Measurements from ENCODE around the gene KCNQ1. TPM values are rescaled to one million over a fixed set of nuclear protein-coding genes. Genes with fewer than 3 reads are reported as not detected.
"Not testable (repeated sequence)": the region's sequence is repeated elsewhere in the genome, so short reads cannot be mapped to it uniquely, and the experiment has no call there.

KCNQ1 gene
- total RNA-seq, 1 donor from 2014 or later: 7.9 TPM

GRCh38 chr11:2588809-2589537 is 144.2 kb downstream of the KCNQ1 start:
- DNase-seq (ENCODE audit: low spot score): no peak

- no peak for DNase-seq (ENCODE audit: low spot score)
These were observed 144.7 kb downstream of the KCNQ1 start for GRCh38 chr11:2589538-2589934.

- DNase-seq (ENCODE audit: low spot score): no peak
These were observed 145.5 kb downstream of the KCNQ1 start for GRCh38 chr11:2590131-2590964.

GRCh38 chr11:2590965-2591754 is 146.4 kb downstream of the KCNQ1 start:
- DNase-seq (ENCODE audit: low spot score): no peak

GRCh38 chr11:2591805-2592204 is 147.0 kb downstream of the KCNQ1 start:
- no peak for DNase-seq (ENCODE audit: low spot score)

- DNase-seq (ENCODE audit: low spot score): no peak
These were observed 148.0 kb downstream of the KCNQ1 start for GRCh38 chr11:2592559-2593392.

GRCh38 chr11:2593393-2593950 is 148.7 kb downstream of the KCNQ1 start:
- DNase-seq (ENCODE audit: low spot score): no peak

- DNase-seq (ENCODE audit: low spot score): no peak
These were observed 149.5 kb downstream of the KCNQ1 start for GRCh38 chr11:2594267-2594666.

- no peak for DNase-seq (ENCODE audit: low spot score)
These were observed 150.4 kb downstream of the KCNQ1 start for GRCh38 chr11:2595204-2595603.

- DNase-seq (ENCODE audit: low spot score): no peak
These were observed 154.9 kb downstream of the KCNQ1 start for GRCh38 chr11:2599561-2600189.

- no peak for DNase-seq (ENCODE audit: low spot score)
These were observed 164.5 kb downstream of the KCNQ1 start for GRCh38 chr11:2609345-2609744.

GRCh38 chr11:2612884-2613571 is 168.2 kb downstream of the KCNQ1 start:
- DNase-seq (ENCODE audit: low spot score): no peak

GRCh38 chr11:2621894-2622293 is 177.1 kb downstream of the KCNQ1 start:
- no peak for DNase-seq (ENCODE audit: low spot score)

- no peak for DNase-seq (ENCODE audit: low spot score)
These were observed 180.4 kb downstream of the KCNQ1 start for GRCh38 chr11:2625183-2625582.

GRCh38 chr11:2630679-2631078 is 185.9 kb downstream of the KCNQ1 start:
- no peak for DNase-seq (ENCODE audit: low spot score)

GRCh38 chr11:2631161-2631560 is 186.4 kb downstream of the KCNQ1 start:
- no peak for DNase-seq (ENCODE audit: low spot score)

GRCh38 chr11:2639763-2640162 is 195.0 kb downstream of the KCNQ1 start:
- not testable (repeated sequence) for DNase-seq (ENCODE audit: low spot score)

- no peak for DNase-seq (ENCODE audit: low spot score)
These were observed 196.8 kb downstream of the KCNQ1 start for GRCh38 chr11:2641623-2642022.

GRCh38 chr11:2643746-2644145 is 198.9 kb downstream of the KCNQ1 start:
- DNase-seq (ENCODE audit: low spot score): no peak

All from umbilical cord (tissue), 2 donors.